GM19099 (cell line): Measurements from ENCODE around the gene IDH3A.
A peak's percentile ranks its signal among the peaks of the same experiment; 100 is the strongest.

Experiments
- POLR2A ChIP-seq: IDR thresholded peaks from 3 replicates; pipeline ENCODE4 v1.6.1; 2011; ENCODE audit warnings: low read depth; ENCODE audit not compliant: insufficient read length; ENCODE audit errors: extremely low read depth

Gene IDH3A

DNA sequence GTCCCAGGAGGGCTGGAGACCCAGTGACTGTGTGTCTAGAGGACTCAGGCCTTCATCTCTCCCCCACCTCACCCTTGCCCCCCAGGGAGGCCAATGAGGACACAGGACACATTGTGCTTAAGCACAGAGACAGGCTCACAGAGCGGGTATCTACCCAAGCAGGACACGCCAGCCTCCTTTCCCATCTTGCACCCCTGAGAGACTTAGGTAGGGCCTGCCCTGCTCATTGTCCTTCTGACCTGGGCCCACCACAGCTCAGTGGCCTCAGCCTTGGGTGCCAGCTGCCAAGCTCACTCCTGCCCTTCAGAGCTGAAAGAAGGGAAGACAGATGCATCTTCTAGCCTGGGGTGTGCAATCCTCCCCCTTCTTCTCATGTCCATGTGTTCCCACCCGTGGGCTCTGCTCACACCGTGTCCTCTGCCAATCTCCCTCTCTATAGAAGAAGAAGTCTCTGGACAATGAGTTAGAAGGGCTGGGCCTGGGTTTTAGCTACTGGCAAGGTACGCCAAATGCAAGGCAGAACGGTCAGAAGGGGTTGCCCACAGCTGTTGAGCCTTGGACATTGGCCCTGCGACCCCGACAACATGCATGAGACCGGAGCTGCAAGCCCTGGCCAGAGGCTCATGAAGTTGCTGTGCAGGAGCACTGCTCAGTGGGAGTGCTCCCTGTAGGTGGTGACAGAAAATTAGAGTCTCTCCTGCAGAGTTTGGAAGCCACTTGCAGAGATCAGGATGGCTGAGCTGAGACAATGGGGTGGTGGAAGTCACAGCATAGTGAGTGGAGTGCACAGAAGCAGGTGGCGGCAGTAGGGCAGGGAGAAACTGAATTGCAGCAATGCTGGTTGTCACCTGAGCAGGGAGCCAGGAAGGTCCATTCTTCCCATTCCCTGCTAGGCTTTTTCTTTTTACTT, 52.4 kb downstream of the IDH3A start:
- TF ChIP-seq POLR2A, result no peak

DNA sequence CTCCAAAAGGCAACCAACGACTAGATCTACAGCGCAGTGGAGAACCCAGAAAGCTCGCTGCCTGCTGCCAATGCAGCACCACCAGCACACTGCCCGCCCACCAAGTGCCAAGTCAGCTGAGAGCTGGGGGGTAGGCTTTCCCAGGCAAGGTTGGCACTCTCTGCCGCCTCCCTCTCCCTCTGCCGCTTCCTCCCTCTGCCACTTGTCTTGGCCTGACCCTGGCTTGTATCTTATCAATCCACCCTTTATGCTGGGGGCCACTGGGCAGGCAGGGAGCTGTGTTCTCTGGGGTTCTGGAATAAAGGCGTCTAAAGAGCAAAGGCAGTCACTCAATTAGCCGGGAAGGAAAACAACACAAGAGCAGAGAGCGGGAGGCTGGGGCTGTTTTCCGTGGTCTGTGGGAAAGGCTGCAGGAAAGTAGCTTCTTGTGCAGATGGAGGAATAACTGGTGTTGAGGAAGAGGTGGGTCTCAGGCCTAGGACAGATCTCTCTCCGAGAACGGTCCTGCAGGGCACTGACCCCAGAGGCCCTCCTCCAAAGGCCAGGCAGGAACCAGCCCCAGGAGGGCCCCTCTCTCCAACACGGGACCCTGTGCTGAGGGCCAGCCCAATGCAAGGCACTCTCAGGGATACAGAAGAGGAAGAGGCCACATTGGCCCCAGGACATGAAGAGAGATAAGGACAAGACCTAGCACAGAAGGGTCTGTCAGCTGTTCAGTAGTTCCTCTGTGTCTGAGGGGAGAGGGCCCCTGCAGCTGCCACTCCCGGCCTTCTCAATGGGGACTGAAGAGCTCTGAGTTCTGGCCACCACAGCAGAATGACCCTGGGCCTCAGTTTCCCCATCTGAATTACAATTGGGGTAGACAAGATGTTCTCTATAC, 54.4 kb downstream of the IDH3A start:
- TF ChIP-seq POLR2A, result no peak

DNA sequence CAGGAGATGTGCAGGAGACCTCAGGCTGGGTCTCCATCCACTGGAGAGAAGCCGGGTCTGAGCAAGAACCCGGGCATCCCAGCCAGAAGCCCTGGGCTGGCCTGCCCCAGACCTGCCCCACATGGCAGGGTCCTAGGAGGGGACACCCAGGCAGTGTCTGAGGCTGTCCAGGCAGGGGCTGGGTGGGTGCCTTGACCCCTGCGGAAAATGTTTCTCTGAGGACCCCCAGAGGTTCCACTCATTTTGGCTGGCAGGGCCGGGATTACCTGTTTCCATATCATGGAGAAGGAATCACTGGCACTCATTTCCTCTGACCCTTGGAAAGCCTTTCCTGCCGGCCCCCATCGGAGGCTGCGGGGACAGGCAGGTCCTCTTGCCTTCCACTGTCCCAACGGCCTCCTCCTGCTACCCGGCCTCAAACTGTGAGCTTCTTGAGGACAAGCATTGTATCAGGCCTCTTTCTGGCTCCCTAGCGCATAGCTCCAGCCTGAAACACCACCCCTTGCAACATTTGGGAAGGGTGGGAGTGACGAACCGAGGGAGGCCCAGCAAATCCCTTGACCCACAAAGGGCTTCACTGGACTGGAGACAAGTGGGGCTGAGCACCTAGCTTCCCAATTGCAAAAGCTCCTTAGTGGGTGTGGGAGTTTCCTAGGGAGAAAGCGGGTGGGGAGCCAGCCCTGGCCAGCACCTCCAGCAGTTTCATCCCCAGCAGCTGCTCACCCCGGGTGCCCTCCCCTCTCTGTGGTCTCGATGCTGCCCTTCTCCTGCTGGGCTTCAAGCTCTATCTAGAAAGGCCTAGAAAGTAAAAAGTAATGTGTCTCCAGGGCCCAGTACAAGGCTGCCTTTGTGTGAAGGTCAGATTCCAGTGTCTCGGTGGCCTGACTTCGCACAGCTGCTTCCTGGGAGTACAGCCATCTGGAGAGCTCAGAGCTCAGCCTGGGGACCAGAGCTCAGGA, 55.5 kb downstream of the IDH3A start:
- TF ChIP-seq POLR2A, result no peak

DNA sequence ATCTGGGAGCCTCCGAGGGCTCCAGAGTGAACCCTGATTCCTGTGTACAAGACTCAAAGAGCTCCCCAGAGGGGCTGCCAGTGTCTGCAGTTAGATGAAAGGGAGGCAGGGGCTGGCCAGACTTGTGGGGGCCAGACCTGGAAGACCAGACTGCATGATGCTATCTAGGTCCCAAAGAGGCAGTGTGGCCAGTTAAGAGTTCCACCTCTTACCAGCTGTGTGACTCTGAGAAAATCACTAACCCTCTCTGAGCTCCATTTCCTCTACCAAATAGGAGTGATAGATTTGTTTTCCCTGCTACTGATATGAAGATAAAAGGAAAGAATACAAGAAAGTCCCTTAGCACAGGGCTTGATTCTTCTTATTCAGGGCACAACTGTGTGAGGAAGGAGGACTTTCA, 56.2 kb downstream of the IDH3A start:
- TF ChIP-seq POLR2A, result no peak

DNA sequence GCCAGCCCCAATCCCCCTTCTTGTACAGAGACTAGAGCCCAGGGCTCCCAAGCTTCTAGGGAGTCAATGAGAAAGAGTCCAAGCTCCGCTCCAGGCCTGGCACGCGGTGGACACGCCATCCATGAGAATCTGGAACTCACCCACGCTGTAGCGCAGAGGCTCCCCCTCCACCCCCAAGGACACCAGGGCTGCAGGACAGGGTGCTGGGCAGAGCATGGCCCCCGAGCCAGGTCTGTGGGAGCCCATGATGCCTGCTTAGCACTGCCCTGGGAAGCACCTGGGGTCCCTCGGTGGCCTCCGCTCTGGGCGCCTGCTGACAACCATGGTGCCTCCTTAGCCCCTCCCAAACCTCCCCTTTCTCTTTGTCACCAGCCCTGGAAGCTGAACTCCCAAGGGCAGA, 56.7 kb downstream of the IDH3A start:
- TF ChIP-seq POLR2A, result no peak

DNA sequence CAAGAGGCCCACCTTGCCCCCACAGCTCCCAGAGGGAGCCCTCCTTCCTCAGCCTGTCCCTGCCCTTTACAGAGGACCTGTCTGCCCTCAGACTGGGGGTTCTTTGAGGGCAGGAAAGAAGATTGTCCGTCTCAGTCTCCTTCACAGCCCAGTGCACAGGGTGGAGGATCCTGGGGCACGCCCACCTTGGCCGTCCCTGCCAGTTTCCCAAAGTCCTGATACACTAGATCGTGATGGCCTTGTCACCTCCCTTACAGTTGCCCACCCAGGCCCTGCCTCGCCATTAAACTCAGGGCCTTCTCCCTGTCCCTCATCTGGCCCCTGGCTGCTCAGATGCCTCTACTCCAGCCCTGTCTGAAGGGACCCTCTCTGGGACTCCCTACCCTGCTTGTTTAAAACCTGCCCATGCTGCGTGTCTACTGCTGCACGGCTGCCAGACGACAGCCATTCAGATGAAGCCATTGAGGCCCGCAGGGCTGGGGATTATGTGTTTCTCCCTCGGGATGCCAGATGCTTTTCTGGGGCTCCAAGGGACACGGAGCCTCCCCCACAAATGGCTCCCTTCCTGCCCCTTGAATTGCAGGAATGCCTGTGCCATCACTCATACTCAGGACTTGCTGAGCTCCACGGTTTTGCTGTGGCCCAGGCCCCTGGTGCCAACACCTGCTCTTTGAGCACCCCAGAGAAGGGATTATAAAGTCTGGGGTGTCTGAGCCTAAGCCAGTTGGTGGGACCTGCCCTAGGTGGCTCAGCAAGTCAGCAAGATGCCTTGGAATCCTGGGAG, 57.4 kb downstream of the IDH3A start:
- TF ChIP-seq POLR2A, result no peak

DNA sequence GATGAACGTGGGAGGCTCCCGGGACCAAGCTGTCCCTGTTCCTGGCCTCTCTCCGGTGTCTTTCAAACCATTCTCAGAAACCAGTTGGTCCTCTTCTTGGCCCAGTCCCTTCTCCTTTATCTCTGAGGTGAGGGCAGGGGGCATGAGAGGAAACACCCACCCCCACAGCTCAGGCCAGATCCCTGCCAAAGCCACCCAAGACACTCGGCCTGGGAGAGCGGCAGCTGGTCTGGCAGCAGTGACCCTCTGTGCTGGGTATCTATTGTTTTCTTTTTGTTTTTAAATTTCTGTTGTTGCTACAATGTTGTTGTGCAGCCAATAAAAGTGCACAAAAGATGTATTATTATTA, 57.9 kb downstream of the IDH3A start:
- no peak for TF ChIP-seq POLR2A

DNA sequence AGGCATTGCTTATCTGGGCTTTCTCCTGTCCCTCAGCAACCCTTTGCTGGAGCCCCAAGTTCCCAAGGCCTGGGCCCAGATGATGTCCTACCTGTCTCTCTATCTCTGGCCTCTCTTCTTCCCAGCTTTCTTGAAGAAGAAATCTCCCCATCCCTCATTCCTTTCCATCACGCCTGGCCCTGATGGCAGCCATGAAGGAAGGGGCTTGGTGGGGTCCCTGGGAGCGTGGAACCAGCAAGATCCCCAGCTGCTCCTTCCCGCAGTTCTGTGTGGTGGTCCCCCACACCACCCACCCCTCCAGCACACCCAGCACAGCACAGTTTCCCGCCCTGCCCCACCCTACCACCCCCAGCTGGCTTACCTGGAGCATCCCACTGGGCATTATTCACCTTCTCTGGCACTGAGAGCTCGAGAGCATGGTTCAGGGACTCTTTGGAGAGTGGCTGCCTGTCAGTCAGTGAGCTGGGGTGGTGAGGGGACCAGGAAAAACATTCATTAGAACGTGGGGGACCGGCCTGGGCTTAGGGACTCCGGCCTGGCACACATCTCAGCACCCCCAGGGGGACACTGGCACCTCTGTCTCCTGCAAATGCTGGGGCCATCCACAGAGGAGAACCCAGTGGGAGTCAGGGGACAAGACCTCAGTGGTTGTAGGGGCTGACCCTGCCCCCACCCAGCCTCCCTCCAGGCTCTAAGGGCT, 58.6 kb downstream of the IDH3A start:
- TF ChIP-seq POLR2A, result no peak

DNA sequence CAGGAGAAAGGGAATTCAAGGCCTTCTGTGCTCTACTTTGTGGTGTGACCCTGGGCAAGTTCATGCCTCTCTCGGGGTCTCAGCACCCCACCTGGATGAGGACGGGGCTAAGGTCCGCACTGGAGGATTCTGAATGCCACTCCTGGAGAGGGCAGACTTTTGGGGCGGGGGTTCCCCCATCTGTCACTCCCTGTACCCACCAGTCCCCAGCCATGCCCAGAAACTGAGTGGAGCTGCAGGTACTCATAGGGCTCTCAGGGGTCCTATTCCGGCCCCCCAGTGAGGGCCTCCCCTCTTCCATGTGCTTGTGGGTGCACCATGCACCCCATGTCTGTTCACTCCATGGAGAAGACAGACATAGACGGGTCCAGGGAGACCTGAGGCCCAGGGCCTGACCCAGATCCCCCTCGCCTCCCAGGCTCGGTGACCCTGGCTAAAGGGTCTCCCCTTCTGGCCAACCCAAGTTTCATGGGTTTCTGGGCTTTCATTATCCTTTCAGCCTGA, 59.2 kb downstream of the IDH3A start:
- TF ChIP-seq POLR2A, result no peak

DNA sequence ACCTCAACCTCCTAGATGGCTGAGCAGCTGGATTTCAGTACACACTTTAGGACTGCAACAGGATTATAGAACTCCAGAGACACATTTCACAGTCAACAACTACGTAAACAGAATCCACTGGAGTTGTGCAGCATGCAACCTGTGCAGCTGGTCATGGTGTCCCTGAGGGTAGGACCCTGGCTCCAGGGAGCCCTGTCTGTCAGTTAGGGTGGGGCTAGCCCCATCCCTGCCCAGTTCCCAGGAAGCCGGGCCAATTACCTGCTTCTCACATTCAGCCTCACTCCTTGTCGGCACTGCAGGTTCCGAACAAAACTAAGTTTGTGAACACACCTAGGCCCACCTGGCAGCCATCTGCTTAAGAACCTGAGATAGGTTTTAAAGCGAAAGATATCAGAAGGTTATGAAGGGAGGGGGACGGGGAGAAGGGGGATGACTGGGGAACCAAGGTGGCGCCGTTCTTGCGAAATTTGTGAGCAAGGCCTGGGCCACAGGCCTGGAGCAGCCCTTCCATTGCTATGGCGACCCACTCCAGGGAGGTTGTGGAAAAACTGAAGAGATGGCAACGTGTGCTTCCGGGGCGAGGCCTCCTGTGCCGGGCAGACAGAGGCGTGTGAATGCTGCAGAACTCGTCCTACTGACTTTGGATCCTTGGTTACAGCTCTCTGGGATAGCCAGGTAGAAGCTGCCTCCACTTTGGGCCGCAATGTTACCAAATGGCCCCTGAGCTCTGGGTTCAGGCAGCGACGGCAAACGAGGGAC, 59.9 kb downstream of the IDH3A start:
- no peak for TF ChIP-seq POLR2A

DNA sequence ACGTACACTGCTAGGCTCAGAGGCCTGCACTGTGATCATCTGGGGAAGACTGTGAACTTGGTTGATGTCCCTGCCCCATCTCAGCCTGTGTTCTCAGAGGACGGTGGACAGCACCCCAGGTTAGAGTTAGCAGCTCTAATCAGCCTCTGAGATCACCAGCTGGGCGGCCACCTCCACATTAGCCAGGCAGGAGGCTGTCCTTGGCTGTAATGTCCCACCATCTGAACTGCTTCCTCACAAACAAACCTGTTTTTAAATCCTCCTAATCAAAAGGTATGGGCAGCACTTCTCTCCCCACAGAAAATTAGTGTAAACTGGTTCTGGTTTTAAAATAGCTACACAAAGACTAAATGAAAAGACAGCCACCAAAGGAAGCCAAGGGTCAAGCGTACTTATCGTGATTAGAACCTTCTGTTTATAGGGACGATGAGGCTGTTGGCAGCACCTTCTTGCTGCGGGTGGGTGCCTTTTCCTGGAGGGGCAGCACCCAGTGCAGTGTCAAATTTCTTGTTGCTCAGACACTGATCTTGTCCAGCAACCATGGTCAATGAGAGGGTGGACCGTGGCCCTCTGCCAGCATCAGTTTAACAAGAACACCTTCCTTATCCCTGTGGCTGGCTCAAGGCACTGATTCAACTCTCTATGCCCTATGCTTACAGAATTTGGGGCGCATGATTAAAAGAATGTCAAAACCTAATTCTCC, 60.6 kb downstream of the IDH3A start:
- TF ChIP-seq POLR2A, result no peak

DNA sequence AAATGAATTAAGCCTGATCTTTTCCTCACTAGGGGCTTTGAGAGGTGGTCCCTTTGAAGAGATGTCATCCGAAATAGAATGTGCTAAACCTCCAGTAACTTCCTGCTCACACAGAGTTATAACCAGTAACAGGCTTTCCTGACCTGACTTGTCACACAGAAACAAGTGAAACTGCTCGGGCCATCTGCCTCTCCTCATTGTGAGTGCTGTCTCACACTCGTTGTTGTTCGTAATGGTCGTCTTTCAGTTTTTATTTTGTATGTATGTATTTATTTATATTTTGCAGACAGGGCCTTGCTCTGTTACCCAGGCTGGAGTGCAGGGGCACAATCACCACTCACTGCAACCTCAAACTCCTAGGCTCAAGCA, 61.2 kb downstream of the IDH3A start:
- TF ChIP-seq POLR2A, result peak; percentile 20
